ENCODE results near the gene PIGA. TPM values are rescaled to one million over a fixed set of nuclear protein-coding genes. Genes with fewer than 3 reads are reported as not detected.

Gene PIGA
- polyA plus RNA-seq, 2 of the 4 experiments (the other 2 are of a cell fraction), result 9.5 to 21.2 TPM

GRCh38 chrX:15384304-15384703 lies 49.0 kb upstream of the PIGA start, which contains the start of gene VEGFD:
VEGFD (minus strand) TSS chrX:15384413; CDS start chrX:15383946, 467 bp downstream.
- no peak for TF ChIP-seq ZNF302 (CRISPR knock-in tag; IDR thresholded peaks at IDR 0.05)
- TF ChIP-seq JUNB (IDR thresholded peaks at IDR 0.05), result no peak
- no peak for TF ChIP-seq KDM1A (IDR thresholded peaks at IDR 0.05; ENCODE audit: low read depth)
- TF ChIP-seq EHF (CRISPR knock-in tag; IDR thresholded peaks at IDR 0.05), result no peak
- TF ChIP-seq NPAS2 (CRISPR knock-in tag; IDR thresholded peaks at IDR 0.05; ENCODE audit: borderline replicate concordance), result no peak
- no peak for TF ChIP-seq HMGXB4 (CRISPR knock-in tag; IDR thresholded peaks at IDR 0.05; ENCODE audit: borderline replicate concordance)
- TF ChIP-seq FOXS1 (CRISPR knock-in tag; IDR thresholded peaks at IDR 0.05), result no peak
- no peak for TF ChIP-seq NFE2L2 (conservative IDR thresholded peaks at IDR 0.05; ENCODE audit: low read length)
- TF ChIP-seq HOXB13 (CRISPR knock-in tag; IDR thresholded peaks at IDR 0.05; ENCODE audit: low read depth), result no peak
- no peak for TF ChIP-seq FOSL2 (IDR thresholded peaks at IDR 0.05)
- TF ChIP-seq FOSL2 (CRISPR knock-in tag; IDR thresholded peaks at IDR 0.05), result no peak
- TF ChIP-seq MAX (IDR thresholded peaks at IDR 0.05), result no peak
- no peak for TF ChIP-seq EP300 (IDR thresholded peaks at IDR 0.05)
- no peak for TF ChIP-seq ELK1 (IDR thresholded peaks at IDR 0.05; ENCODE audit: low read depth, low read length)
- no peak for TF ChIP-seq SMC3 (IDR thresholded peaks at IDR 0.05)
- TF ChIP-seq CHD4 (IDR thresholded peaks at IDR 0.05; ENCODE audit: borderline replicate concordance), result no peak
- TF ChIP-seq HOXA7 (CRISPR knock-in tag; IDR thresholded peaks at IDR 0.05), result no peak
- no peak for TF ChIP-seq PBX3 (IDR thresholded peaks at IDR 0.05)
- TF ChIP-seq HEYL (CRISPR knock-in tag; IDR thresholded peaks at IDR 0.05), result no peak
- DNase-seq (ENCODE audit: low read depth in 1 of 2, low spot score in 1 of 2) (peak in 1 of 2 experiments; percentile 5), FAIRE-seq (no peak), ATAC-seq (peak in 1 of 2 experiments; percentile 44; a peak in 2 of 6 replicates)
- Histone ChIP-seq H3K4me2 (peak within 1 kb of the TSS; percentile 12; the same call in 2 of the 3 replicates), H3K9me3 (no peaks in the 10 kb centered on the region), H3K4me1 (peaks cover 13% of the 10 kb centered on the region), H3K4me3 (no peak within 1 kb of the TSS), H3K27ac (0 out of 6 replicates have a peak within 1 kb of the TSS, but pooled peaks of 1 of the 2 experiments have one; percentile 28)
- WGBS (ENCODE audit: missing lambda C conversion rate), result 42% methylated on average over 2 of the region's 2 CpGs
- POLR2A ChIA-PET, result no interaction called here
- CTCF ChIA-PET, result no interaction called here

- Histone ChIP-seq H3K27ac (no peak overlapping the region), H3K4me3 (no peak overlapping the region), H3K4me1 (peaks cover 13% of the 10 kb centered on the region), H3K9me3 (no peaks in the 10 kb centered on the region), H3K4me2 (no peak overlapping the region)
- ATAC-seq, result no peak
- no peak for DNase-seq (ENCODE audit: low read depth in 1 of 2, low spot score in 1 of 2)
- WGBS (ENCODE audit: missing lambda C conversion rate), result 91% methylated on average over 8 of the region's 8 CpGs
- ChIA-PET POLR2A (no interaction called here), CTCF (interaction anchor here (1.0 kb wide), 1 partner anchor 83 kb away, joined by 3 read pairs; no protein-coding TSS in a partner anchor)
- FAIRE-seq, result peak; percentile 79
- no peak for TF ChIP-seq REST (IDR thresholded peaks at IDR 0.05)
- no peak for TF ChIP-seq CHD2 (IDR thresholded peaks at IDR 0.05; ENCODE audit: low read length, partially characterized antibody)
- TF ChIP-seq MYC (IDR thresholded peaks at IDR 0.05; ENCODE audit: borderline replicate concordance, low read length), result no peak
- TF ChIP-seq MAZ (IDR thresholded peaks at IDR 0.05; ENCODE audit: borderline replicate concordance, low read depth, low read length), result no peak
- no peak for TF ChIP-seq TFCP2L1 (CRISPR knock-in tag; IDR thresholded peaks at IDR 0.05)
- no peak for TF ChIP-seq CBX2 (IDR thresholded peaks at IDR 0.05; ENCODE audit: borderline replicate concordance, low read depth)
- no peak for TF ChIP-seq RARB (CRISPR knock-in tag; IDR thresholded peaks at IDR 0.05)
- TF ChIP-seq MAFK (IDR thresholded peaks at IDR 0.05; ENCODE audit: partially characterized antibody), result no peak
- no peak for TF ChIP-seq PHF8 (IDR thresholded peaks at IDR 0.05; ENCODE audit: borderline replicate concordance, low read depth)
- no peak for TF ChIP-seq POLR2A (IDR thresholded peaks at IDR 0.05; ENCODE audit: low read length)
- no peak for TF ChIP-seq EHF (CRISPR knock-in tag; IDR thresholded peaks at IDR 0.05)
- TF ChIP-seq CBX8 (IDR thresholded peaks at IDR 0.05), result no peak
- no peak for TF ChIP-seq RCOR1 (IDR thresholded peaks at IDR 0.05; ENCODE audit: low read depth, low read length)
- TF ChIP-seq FOXS1 (CRISPR knock-in tag; IDR thresholded peaks at IDR 0.05), result no peak
- TF ChIP-seq E2F6 (IDR thresholded peaks at IDR 0.05; ENCODE audit: borderline replicate concordance, low read depth), result no peak
- no peak for TF ChIP-seq NPAS2 (CRISPR knock-in tag; IDR thresholded peaks at IDR 0.05; ENCODE audit: borderline replicate concordance)
Observed at GRCh38 chrX:15382813-15383212, 47.5 kb upstream of the PIGA start.
